ENCODE data around the gene STXBP4.

Gene STXBP4

DNA sequence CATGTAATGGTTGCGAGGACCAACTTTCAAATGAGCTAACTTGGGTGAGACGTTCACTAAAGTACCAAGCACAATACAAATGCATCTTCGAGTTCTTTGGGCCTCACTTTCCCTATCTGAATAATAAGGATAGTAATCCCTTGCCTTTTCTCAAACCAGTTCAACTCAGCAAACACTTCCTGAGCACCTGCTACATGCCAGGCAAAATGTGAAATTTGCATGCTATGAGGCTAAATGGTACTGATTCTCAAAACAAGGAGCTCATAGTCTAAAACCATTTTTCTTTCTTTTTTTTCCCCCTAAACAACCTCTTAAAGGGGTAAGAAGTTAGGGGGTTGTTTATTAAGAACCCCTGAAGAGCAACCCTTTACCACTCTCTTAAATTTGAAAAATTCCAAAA, 194.8 kb downstream of the STXBP4 start:
- in situ Hi-C loops (cut with MboI; ENCODE audit: low sequenced_read_pairs), result no loop called here

DNA sequence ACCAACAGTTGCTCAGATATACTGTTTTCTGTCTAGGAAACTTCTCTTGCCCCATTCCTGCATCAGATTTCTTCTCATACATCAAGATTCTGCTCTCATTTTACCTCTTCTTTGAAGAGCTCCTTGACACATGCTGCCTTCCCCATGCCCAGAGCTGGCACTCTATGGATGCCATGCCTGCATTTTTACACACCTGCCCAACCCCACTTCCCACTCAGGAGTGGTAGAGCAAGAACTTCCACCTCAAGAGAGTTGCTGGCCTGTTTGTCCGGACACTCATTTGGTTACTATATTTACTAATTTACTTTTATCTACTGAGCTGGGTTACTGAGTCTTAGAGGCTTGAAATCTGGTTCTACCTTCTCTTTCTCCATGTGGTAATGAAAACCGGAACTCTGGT, 197.9 kb downstream of the STXBP4 start:
- in situ Hi-C loops (cut with MboI; ENCODE audit: low sequenced_read_pairs), result no loop called here

DNA sequence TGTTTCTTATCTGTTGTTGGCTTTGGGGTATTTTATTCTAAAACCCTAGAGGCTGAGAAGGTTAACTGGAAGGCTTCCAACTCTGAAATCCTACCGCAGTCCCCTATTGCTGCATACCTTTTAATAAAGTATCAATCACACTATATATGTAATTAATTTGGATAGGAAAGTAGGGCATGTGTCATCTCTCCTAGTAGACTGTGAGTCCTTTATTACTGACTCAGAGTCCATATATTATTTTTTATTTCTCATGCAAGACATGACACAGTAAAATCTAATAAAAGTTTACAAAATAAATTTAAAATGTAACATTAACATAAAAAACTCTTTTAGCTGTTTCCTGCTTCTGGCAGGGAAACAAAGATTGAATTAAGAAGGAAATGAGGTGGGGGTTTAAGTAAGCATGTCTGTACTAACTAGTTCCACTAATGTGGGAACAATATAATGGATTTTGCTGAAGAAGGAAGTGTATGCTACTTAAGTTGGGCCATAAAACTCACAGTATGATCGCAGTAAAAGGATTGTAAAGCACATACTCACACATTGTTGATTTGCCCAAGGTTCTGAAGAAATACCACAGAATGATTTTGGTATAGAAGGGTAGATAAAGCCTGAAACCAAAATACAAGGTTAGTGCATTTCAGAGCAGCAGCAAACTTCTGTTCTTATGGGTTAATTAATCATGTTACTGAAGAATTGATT, 198.6 kb downstream of the STXBP4 start:
- in situ Hi-C loops (cut with MboI; ENCODE audit: low sequenced_read_pairs), result no loop called here

DNA sequence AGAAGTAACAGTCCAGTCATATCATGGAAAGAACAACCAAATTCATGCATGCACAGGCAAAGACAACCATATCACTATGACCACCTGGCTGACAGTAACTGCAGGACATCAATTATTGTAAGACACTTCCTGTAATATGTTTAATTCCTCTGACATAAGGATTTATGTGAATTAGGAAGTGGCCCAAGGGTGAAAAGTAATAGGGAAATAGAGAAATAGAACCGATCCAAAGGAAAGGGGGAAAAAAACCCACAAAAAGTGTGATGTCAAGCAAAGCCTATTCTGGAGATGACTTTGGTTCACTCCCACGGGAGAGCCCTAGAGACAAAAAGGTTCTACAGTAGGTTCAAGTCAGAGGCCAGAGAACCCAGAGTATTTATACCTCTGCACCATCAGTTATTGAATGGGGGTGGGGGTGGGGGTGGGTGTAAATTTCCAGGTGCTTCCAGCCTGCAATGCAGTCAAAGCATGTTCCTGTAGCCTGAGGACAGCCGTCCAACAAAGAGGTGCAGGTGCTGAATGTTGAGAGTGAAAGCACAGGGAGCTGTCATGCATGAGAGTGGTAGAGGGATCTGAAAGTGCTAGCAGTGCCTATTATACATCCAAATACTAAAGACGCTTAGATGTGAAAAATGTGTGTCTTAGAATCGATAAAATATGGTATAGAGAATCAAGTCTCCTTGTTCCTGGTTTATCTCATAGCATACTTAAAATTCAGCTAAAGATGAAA, 200.6 kb downstream of the STXBP4 start:
- in situ Hi-C loops (cut with MboI; ENCODE audit: low sequenced_read_pairs), result no loop called here

DNA sequence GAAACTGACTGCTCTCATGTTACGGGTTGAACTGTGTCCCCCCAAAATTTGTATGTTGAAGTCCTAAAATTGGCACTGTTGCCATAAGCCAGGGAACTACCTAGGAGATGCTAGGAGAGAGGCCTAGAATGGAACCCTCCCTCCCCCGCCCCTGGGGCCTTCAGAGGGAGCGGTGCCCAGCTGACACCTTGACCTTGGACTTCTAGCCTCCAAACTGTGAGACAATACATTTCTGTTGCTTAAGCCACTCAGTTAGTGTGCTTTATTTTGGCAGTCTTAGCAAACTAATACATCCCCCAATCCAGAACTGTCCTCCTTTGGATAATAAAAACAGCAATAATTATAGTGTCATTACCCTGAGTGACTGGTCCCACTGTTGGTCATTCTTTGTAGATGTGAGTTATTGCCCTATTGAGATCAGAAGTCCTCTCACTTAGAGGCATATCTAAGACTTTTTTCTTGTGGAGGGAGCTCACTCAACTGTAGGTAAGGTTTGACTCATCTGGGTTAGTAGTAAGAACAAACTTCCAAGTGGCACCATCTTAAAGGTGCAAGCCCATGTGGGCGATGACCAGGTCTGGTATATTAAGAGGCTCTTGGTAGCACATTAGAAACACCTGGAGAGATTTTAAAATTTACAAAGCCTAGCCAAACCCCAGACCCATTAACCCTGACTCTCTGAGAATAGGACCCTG, 203.2 kb downstream of the STXBP4 start:
- in situ Hi-C loops (cut with MboI; ENCODE audit: low sequenced_read_pairs), result no loop called here

DNA sequence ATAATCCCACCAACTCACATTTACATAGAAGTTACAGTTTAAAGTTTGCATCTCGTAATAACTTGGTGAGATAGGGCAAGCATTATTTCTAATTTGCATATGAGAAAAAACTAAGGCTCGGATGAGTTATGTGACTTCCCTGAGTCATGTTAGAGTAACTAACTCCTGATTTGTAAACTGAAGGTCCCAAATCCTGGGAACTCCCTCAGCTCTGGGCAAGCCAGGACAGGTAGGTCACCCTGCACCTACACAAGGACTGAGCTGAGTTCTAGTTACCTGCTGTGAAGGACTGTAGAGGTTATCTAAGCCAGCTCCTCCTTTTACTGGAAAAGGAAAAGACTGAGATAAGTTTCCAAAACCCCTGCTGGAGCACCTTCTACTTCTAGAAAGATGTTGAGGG, 204.0 kb downstream of the STXBP4 start:
- in situ Hi-C loops (cut with MboI; ENCODE audit: low sequenced_read_pairs), result no loop called here

DNA sequence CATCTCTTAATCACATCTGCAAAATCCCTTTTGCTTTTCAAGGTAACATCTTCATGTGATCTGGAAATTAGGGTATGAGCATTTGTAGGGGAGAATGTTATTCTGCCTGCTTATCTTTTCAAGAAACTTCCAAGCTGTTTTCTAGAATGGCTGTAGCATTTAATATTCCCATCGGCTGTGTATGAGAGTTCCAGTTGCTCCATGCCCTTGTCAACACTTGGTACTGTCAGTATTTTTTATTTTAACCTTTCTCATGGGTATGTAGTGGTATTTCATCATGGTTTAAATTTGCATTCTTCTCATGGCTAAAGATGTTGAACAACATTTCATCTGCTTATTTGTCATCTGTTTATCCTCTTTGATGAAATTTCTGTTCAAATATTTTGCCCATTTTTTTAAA, 205.6 kb downstream of the STXBP4 start:
- in situ Hi-C loops (cut with MboI; ENCODE audit: low sequenced_read_pairs), result no loop called here

DNA sequence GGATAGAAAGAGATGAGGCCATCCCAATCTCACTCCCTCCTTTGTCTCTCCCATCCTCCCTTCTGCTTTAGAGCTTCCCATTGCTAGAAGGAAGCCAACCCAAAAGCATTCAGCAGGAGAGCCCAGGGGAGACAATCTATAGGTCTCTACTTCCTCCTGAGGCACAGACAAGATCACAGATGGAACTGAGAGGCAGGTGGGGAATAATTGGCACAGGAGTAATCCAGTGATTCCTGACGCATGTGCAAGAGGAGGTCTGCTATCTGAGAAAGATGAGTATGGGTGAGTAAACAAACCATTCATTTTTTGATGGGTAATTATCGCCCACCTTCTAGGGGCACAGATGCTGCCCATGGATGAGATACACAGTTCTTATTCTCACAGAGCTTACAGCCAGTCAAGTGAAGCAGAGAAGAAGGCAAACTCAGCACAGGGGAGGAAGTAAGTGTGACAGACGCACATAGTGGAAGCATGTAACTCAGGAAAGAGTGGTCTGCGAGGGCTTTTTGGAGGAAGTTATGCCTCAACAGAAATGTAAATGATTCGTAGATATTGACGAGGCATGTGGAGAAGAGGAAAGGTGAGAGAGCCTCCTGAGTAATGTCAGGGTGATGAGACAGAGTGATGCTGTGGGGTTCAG, 207.3 kb downstream of the STXBP4 start:
- in situ Hi-C loops (cut with MboI; ENCODE audit: low sequenced_read_pairs), result no loop called here

DNA sequence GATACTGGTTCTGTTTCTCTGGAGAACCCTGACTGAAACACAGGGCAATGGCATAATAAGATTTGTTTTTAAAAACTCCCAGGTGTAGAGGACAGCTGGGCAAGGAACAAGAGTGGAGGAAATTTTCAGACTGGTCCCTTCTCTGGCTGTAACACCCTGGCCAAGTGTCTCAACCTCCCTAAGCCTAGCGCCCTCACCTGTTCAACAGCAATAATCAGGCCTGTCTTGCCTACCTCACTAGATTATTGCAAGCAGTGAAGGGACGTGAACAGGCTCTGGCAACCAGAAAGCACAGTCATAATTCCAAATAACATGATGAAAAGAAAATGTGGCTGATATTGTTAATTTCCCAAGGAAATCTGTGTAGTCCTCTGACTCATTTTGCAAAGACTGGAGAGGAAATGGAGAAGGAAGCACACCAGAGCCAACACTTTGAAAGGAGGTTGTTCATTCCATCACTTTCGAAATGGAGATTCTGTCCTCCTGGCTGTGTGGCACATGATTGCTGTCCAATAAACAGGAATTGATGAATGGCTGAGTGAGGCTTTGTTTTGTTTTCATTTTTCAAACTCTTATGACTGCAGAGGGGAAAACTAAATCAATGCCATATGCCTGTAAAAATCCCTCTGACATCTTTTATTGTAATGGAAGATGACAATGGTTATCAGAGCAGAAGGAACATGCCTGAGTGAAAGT, 208.7 kb downstream of the STXBP4 start:
- in situ Hi-C loops (cut with MboI; ENCODE audit: low sequenced_read_pairs), result no loop called here

DNA sequence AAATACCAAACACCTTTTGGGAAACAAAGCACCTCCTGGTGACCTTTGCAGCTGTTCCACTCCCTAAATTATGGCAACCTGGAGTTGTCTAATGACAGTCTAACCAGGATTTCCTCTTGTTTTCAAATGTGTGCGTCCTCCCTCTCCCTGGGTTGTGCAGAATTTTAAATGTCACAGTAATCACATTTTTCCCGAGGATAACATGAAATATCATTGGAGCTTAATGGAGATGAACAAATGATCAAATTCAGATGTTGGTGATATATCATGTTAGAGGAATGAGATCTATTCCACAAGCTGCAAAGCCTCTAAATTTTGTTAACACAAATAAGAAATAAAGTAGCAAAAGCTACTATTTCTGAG, 209.3 kb downstream of the STXBP4 start:
- in situ Hi-C loops (cut with MboI; ENCODE audit: low sequenced_read_pairs), result no loop called here

DNA sequence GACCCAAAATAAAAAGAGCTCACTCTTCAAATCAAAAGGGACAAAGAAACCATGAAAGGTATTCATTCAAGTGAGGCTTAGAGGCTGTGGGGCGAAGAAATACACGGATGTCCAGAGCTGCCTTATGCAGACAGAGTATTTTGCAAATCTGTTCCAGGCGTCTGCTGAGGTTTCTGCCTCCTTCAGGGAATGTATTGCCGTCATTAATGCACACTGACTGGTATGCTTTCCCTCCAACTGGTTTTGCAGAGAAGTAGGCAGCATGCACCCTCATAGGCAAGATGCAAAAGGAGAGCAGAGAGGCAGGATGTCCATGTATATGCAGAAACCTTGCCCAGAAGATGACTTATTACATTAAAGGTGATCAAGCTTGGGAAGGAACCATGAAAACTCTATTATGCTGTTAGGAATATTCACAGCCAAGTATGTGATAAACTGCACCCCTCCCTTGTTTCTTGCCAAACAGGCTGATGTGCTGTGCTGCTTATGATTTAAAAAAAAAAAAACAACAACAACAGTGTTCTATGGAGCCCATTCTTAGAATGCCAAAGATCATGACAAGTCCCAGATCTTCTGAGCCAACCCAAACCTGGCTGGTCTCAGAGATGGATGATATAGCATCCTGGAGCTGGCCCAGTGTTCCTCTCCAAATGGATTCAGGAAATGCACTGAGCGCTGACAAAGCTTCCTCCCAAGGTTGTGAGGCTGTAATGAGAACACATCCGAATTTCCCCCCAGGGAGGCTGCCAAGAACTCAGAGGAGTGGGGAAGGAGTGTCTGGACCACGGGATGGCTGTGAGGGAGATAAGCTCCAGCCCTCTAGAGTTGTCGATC, 218.6 kb downstream of the STXBP4 start:
- in situ Hi-C loops (cut with MboI; ENCODE audit: low sequenced_read_pairs), result no loop called here

DNA sequence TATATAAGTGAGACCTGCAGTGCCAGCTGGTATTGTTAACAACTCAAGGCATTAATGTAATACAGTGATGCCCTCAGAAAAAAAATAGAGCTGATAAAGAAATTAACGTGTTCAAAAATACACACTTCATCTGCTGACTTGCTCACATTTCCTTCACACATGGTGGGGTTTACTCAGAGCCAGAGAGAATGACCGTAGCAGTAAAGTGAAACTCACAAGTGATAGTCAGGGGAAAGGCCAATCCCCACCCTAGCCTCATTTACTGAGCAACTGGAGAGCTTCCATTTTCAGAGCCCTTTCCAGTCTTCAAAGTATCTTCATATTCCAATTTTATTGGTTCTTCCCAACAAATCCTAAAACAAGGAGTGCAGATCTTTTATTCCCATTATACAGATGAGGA, 222.2 kb downstream of the STXBP4 start:
- in situ Hi-C loops (cut with MboI; ENCODE audit: low sequenced_read_pairs), result no loop called here

DNA sequence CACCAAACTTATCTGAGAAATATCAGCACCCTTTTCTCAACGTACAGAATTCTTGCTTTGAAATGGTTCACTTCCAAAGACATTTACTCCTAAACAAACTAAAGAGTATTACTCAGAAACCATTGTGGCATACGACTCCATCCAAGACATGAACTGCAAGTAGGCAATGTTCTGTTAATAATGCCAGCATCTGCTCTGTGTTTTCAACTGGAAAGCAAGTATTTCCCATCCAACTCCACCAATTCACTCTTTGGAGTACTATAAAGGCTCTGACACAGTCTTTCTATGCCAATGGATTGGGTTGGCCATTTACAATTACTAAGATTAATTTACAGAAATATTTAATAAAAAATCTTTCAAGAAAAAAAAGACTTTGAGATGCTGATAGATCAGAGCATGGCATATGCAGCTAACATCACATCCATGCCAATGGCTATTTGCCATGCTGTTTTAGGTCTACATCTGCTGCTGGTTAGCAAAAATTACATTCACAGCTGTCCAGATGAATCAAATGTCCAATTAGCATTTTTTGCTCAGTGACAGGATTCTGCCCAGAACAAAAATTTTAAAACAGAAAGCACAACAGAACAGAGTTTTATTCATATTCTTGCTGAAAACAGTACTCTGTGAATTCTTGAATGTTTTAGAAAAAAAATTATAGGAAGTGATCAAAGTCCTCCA, 230.3 kb downstream of the STXBP4 start:
- in situ Hi-C loops (cut with MboI; ENCODE audit: low sequenced_read_pairs), result no loop called here

DNA sequence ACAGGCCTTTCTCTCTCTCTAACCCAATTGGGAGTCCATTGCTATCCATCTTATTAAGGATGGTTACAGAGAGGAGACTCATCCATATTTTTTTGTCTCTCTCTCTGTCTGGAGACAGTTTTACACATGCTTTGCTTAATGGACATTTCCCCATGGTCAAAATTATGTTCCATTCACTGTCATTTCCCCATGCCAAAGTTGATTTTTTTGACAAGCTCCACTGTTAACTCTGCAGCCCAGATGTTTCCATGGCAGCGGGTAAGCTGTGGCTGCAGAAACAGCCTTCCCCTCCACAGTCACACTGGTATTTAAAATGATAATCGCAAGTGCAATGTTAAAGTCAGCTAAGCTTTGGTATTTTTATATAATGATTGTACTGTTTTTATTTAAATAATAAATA, 232.3 kb downstream of the STXBP4 start:
- in situ Hi-C loops (cut with MboI; ENCODE audit: low sequenced_read_pairs), result no loop called here

DNA sequence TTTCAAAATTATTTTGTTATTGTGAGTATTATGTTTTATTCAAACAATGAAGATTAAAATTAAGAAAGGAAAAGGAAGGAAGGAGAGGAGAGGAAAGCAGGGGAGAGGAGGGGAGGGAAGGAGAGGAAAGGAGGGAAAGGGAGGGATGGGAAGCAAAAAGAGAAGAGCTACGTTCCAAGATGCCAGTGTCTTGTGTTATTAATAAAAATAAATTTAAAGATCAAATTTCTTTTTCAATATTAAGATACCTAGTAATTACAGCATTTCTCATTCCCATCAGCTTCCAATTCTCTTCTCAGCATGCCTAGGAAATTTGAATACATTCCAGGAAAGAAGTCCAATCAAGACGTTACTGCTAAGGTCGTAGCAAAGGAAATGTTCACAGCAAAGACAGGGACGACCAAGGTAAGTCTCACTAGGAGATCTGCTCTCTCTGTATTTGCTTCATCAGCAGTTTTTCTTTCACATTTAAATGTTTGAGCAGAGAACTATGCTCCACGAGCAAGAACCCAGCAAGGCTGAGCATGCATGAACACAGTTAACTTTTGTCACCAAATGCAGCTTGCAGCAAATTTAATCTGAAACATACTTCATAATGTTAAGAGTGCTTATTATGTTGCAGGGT, 232.9 kb downstream of the STXBP4 start:
- in situ Hi-C loops (cut with MboI; ENCODE audit: low sequenced_read_pairs), result no loop called here

DNA sequence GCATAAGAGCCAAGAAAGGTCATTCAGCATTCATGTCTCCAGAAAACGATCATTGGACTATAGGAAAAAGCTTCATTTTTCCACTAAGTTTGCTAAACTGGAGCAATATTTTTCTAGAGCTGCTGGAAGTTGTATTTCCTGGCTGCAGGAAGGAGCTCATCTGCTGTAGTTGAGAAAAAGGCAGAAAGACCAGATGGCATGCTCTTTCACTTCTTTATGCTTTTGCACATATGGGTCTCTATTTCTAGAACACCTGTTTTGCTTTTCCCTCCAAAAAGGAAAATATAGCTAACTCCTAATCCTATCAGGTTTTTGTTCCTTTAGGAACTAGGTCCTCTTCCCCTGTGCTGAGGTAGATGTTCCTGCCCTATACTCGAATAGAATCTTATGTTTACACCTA, 234.3 kb downstream of the STXBP4 start:
- in situ Hi-C loops (cut with MboI; ENCODE audit: low sequenced_read_pairs), result no loop called here

DNA sequence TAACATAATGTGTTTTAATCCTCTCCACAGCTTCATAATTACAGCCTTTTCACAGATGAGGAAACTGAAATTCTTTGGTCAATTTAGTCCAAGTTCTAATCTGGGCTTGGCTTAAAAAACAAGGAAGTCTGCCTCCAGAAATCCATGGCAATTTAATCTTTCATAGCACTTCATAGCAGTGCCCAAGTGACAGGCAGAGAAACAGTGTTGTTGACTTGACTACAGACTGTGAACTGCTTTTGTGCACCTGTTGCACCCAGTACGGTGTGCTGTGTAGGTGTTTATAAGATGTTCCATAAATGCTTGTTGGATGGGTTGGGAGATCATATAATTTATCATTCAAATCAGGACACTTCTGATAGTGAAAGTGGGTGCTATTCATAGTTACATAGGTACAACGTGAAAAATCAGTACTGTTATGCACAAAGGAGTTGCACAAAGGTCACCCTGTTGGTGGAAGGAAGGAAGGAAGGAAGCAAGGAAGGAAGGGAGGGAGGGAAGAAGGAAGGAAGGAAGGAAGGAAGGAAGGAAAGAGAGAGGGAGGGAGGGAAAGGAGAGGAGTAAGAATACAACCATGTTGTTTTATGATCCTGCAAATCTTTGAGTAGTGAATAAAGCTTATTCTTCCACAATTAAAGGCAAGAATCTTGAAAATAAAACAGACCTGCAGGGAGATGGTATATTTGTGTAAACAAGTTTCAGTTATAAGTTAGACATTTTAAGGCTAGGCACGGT, 239.7 kb downstream of the STXBP4 start:
- in situ Hi-C loops (cut with MboI; ENCODE audit: low sequenced_read_pairs), result no loop called here

DNA sequence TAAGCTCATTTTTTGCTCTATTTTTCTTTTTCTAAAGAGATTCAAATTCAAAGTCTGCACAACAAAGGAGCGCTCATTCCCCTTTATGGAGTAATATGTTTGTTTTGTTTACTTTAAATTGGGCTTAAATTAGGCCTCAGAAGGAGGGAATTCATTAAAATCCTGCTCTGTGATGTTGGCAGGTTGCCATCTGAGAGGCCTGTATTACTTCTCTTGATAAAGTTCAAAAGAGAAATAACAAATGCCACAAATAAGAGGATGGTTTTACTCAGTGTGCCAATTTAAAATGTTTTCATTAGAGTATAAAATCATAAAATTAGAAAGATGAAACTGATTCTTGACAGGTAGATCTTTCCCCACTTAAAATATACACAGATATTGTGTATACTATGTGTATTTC, 241.7 kb downstream of the STXBP4 start:
- in situ Hi-C loops (cut with MboI; ENCODE audit: low sequenced_read_pairs), result no loop called here

DNA sequence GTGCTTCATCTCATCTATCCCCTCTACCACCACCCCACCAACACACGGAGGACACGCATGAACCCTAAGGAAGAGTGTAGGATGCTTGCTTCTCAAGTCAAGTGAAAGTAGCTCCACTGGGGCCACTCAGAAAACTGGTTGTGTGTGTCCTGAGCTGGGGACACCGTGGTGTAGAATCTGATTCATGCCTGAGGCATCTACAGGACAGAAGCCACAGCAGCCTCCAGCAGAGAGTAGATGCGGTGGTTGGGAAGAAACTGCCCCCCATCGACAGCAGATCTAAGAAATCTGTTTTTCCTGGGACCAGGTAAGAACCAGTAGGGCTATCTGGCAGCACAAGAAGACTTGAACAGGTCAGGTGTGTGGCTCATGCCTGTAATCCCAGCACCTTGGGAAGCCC, 244.3 kb downstream of the STXBP4 start:
- in situ Hi-C loops (cut with MboI; ENCODE audit: low sequenced_read_pairs), result no loop called here
